ENCODE results near the gene OLFML2A. TPM values are rescaled to one million over a fixed set of nuclear protein-coding genes. Genes with fewer than 3 reads are reported as not detected.

The OLFML2A gene
- total and polyA plus RNA-seq, 8 donors, result 0.95 to 8.6 (median 6.1) TPM

GRCh38 chr9:124783830-124784229 is 6.9 kb downstream of the OLFML2A start:
- TF ChIP-seq CTCF (IDR thresholded peaks at IDR 0.05), result no peak
- intact Hi-C loops (cut with DNase I), result loop anchor here in 1 of 3 donors (10.0 kb wide), 1 partner anchor 71 kb away; the partner anchor contains the start of gene WDR38
- no peak for ATAC-seq
- Histone ChIP-seq H3K27me3 (no peaks in the 10 kb centered on the region), H3K36me3 (no peaks in the 10 kb centered on the region), H3K4me3 (no peak overlapping the region), H3K27ac (no peak overlapping the region), H3K4me1 (no peaks in the 10 kb centered on the region), H3K9me3 (no peaks in the 10 kb centered on the region)
- 53 to 65% methylated on average over 2 of the region's 2 CpGs for WGBS, 2 donors
- DNase-seq, result no peak
- FAIRE-seq, result no peak

GRCh38 chr9:124784509-124784908 is 7.6 kb downstream of the OLFML2A start:
- TF ChIP-seq CTCF (IDR thresholded peaks at IDR 0.05), result no peak
- FAIRE-seq (no peak), ATAC-seq (no peak), DNase-seq (no peak)
- Histone ChIP-seq H3K27ac (no peak overlapping the region), H3K4me3 (no peak overlapping the region), H3K9me3 (no peaks in the 10 kb centered on the region), H3K4me1 (no peaks in the 10 kb centered on the region), H3K27me3 (no peaks in the 10 kb centered on the region), H3K36me3 (no peaks in the 10 kb centered on the region)
- intact Hi-C loops (cut with DNase I), result loop anchor here in 1 of 3 donors (10.0 kb wide), 1 partner anchor 70 kb away; the partner anchor contains the start of gene WDR38
- WGBS, 2 donors, result 80 to 81% methylated on average over 2 of the region's 2 CpGs

GRCh38 chr9:124786881-124787573 is 10.1 kb downstream of the OLFML2A start:
- no peaks in the 10 kb centered on the region for H3K27me3 ChIP-seq
- intact Hi-C loops (cut with DNase I), result loop anchor here in 1 of 3 donors (10.0 kb wide), 1 partner anchor 68 kb away; the partner anchor contains the start of gene WDR38
- H3K9me3 ChIP-seq, result no peaks in the 10 kb centered on the region
- DNase-seq (peak in 2 of 6 donors; percentile 6 to 41), ATAC-seq (no peak), FAIRE-seq (no peak)
- H3K36me3 ChIP-seq, result no peaks in the 10 kb centered on the region
- no peak overlapping the region for H3K27ac ChIP-seq
- TF ChIP-seq CTCF (IDR thresholded peaks at IDR 0.05), result no peak
- 94 to 98% methylated on average over 20 of the region's 20 CpGs for WGBS, 2 donors
- H3K4me1 ChIP-seq, result no peaks in the 10 kb centered on the region
- H3K4me3 ChIP-seq, result no peak overlapping the region

DNA sequence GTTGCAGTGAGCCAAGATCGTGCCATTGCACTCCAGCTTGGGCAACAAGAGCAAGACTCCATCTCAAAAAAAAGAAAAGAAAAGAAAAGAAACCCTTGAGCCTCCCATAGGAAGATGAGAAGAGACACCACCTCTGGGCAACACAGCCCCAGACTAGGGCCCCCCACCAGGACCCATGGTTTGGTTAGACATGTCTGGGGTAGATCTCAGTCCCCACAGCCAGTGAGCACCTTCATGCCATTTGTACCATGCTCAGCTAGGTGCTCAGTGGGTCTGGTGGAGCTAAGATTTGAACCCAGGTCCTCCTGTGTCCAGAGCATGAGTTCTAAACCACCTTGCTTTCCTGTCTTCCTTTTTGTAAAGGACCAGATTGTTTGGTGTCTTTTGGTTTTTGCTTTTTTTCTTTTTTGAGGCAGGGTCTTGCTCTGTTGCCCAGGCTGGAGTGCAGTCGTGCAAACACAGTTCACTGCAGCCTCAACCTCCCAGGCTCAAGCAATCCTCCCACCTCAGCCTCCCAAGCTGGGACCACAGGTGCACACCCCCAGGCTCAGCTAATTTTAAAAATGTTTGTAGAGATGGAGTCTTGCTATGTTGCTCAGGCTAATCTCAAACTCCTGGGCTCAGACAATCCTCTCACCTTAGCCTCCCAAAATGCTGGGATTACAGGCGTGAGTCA is 11.7 kb downstream of the OLFML2A start:
- no peaks in the 10 kb centered on the region for H3K36me3 ChIP-seq
- no peaks in the 10 kb centered on the region for H3K27me3 ChIP-seq
- ATAC-seq (no peak), FAIRE-seq (no peak), DNase-seq (peak in 1 of 6 donors; percentile 22)
- H3K9me3 ChIP-seq, result no peaks in the 10 kb centered on the region
- peaks cover 0 to 8% (median 6%) of the 10 kb centered on the region in 3 donors for H3K4me1 ChIP-seq
- no peak for TF ChIP-seq CTCF (IDR thresholded peaks at IDR 0.05)
- H3K27ac ChIP-seq, result no peak overlapping the region
- no peak overlapping the region for H3K4me3 ChIP-seq
- WGBS, 2 donors, result 87 to 91% methylated on average over 3 of the region's 3 CpGs
- intact Hi-C loops (cut with DNase I), result loop anchor here in 1 of 3 donors (10.0 kb wide), 1 partner anchor 66 kb away; the partner anchor contains the start of gene WDR38

Measured in pancreas (tissue), 10 donors.